Measurements from ENCODE around the gene RBM19. TPM values are rescaled to one million over a fixed set of nuclear protein-coding genes. Genes with fewer than 3 reads are reported as not detected.

Gene RBM19
- total RNA-seq, 1 donor from 2014 or later, result 15.7 TPM

GRCh38 chr12:113894697-113895096 lies 71.4 kb downstream of the RBM19 start:
- intact Hi-C loops (cut with DNase I), result no loop called here
- DNase-seq (ENCODE audit: low spot score), result no peak

- DNase-seq (ENCODE audit: low spot score), result no peak
- intact Hi-C loops (cut with DNase I), result no loop called here
Observed at GRCh38 chr12:113893221-113893620, 72.9 kb downstream of the RBM19 start.

- intact Hi-C loops (cut with DNase I), result no loop called here
Observed at GRCh38 chr12:113892556-113892955, 73.6 kb downstream of the RBM19 start.

GRCh38 chr12:113891739-113892520 lies 74.2 kb downstream of the RBM19 start:
- intact Hi-C loops (cut with DNase I), result no loop called here
- no peak for DNase-seq (ENCODE audit: low spot score)

More at GRCh38 chr12:113892556-113892955, 73.6 kb downstream of the RBM19 start:
- DNase-seq (ENCODE audit: low spot score), result no peak

- intact Hi-C loops (cut with DNase I), result no loop called here
- DNase-seq (ENCODE audit: low spot score), result no peak
Observed at GRCh38 chr12:113891167-113891692, 74.9 kb downstream of the RBM19 start.

- intact Hi-C loops (cut with DNase I), result no loop called here
- DNase-seq (ENCODE audit: low spot score), result no peak
Observed at GRCh38 chr12:113889891-113890581, 76.1 kb downstream of the RBM19 start.

- DNase-seq (ENCODE audit: low spot score), result no peak
- intact Hi-C loops (cut with DNase I), result no loop called here
Observed at GRCh38 chr12:113889076-113889475, 77.0 kb downstream of the RBM19 start.

- intact Hi-C loops (cut with DNase I), result no loop called here
- DNase-seq (ENCODE audit: low spot score), result no peak
Observed at GRCh38 chr12:113888435-113888834, 77.7 kb downstream of the RBM19 start.

GRCh38 chr12:113887906-113888305 lies 78.2 kb downstream of the RBM19 start:
- no peak for DNase-seq (ENCODE audit: low spot score)
- intact Hi-C loops (cut with DNase I), result no loop called here

- DNase-seq (ENCODE audit: low spot score), result no peak
- intact Hi-C loops (cut with DNase I), result no loop called here
Observed at GRCh38 chr12:113886721-113887120, 79.4 kb downstream of the RBM19 start.

- intact Hi-C loops (cut with DNase I), result no loop called here
- DNase-seq (ENCODE audit: low spot score), result no peak
Observed at GRCh38 chr12:113884392-113884791, 81.7 kb downstream of the RBM19 start.

GRCh38 chr12:113882690-113883089 lies 83.4 kb downstream of the RBM19 start:
- intact Hi-C loops (cut with DNase I), result no loop called here
- DNase-seq (ENCODE audit: low spot score), result no peak

- intact Hi-C loops (cut with DNase I), result no loop called here
Observed at GRCh38 chr12:113880988-113881962, 84.8 kb downstream of the RBM19 start.

GRCh38 chr12:113880326-113880725 lies 85.8 kb downstream of the RBM19 start:
- intact Hi-C loops (cut with DNase I), result no loop called here

More at GRCh38 chr12:113880988-113881962, 84.8 kb downstream of the RBM19 start:
- no peak for DNase-seq (ENCODE audit: low spot score)

GRCh38 chr12:113879658-113880057 lies 86.5 kb downstream of the RBM19 start:
- intact Hi-C loops (cut with DNase I), result no loop called here
- DNase-seq (ENCODE audit: low spot score), result no peak

More at GRCh38 chr12:113880326-113880725, 85.8 kb downstream of the RBM19 start:
- DNase-seq (ENCODE audit: low spot score), result no peak

GRCh38 chr12:113877607-113878006 lies 88.5 kb downstream of the RBM19 start:
- no peak for DNase-seq (ENCODE audit: low spot score)
- intact Hi-C loops (cut with DNase I), result no loop called here

GRCh38 chr12:113876160-113876559 lies 90.0 kb downstream of the RBM19 start:
- no peak for DNase-seq (ENCODE audit: low spot score)
- intact Hi-C loops (cut with DNase I), result no loop called here

- intact Hi-C loops (cut with DNase I), result no loop called here
- DNase-seq (ENCODE audit: low spot score), result no peak
Observed at GRCh38 chr12:113875691-113876090, 90.4 kb downstream of the RBM19 start.

GRCh38 chr12:113874999-113875561 lies 91.0 kb downstream of the RBM19 start:
- intact Hi-C loops (cut with DNase I), result no loop called here
- DNase-seq (ENCODE audit: low spot score), result no peak
